ENCODE data around the gene SLC7A9. TPM values are rescaled to one million over a fixed set of nuclear protein-coding genes. Genes with fewer than 3 reads are reported as not detected.

Gene SLC7A9
- total and polyA plus RNA-seq, 4 experiments from 2014 or later = 0.86 to 1.5 TPM; not detected in 2

GRCh38 chr19:32810452-32810851 lies 59.1 kb downstream of the SLC7A9 start:
- peak overlapping the region in 1 of 7 donors; percentile 22 for H3K27ac Mint-ChIP-seq
- Histone ChIP-seq H3K36me3 (ENCODE audit: insufficient read depth, low read length) (no peaks in the 10 kb centered on the region), H3K4me1 (ENCODE audit: insufficient read depth, low read length) (peaks cover 14% of the 10 kb centered on the region), H3K9me3 (ENCODE audit: control insufficient read depth in 1 of 2, low read length in 2 of 2) (no peaks in the 10 kb centered on the region), H3K4me3 (ENCODE audit: low read length in 2 of 2) (no peak overlapping the region), H3K27me3 (ENCODE audit: insufficient read depth, low read length) (no peaks in the 10 kb centered on the region), H3K27ac (ENCODE audit: low read depth, low read length) (no peak overlapping the region)
- H3K9me3 Mint-ChIP-seq = no peaks in the 10 kb centered on the region
- peaks cover 0 to 5% of the 10 kb centered on the region in 2 donors for H3K36me3 Mint-ChIP-seq
- H3K4me1 Mint-ChIP-seq = peaks cover 14 to 24% (median 18%) of the 10 kb centered on the region in 4 donors
- H3K27me3 Mint-ChIP-seq = no peaks in the 10 kb centered on the region
- POLR2A ChIA-PET (ENCODE audit: partially characterized antibody) = no interaction called here
- intact Hi-C loops (cut with micrococcal nuclease) = no loop called here
- no peak for DNase-seq
- H3K4me3 Mint-ChIP-seq = peak overlapping the region in 4 of 8 donors; percentile 30 to 49 (median 44)
- CTCF ChIA-PET (ENCODE audit: partially characterized antibody) = no interaction called here

GRCh38 chr19:32809754-32810153 lies 59.8 kb downstream of the SLC7A9 start:
- H3K4me1 ChIP-seq (ENCODE audit: insufficient read depth, low read length) = peaks cover 14% of the 10 kb centered on the region
- Mint-ChIP-seq H3K4me1 (peaks cover 14 to 21% (median 18%) of the 10 kb centered on the region in 4 donors), H3K36me3 (peaks cover 0 to 5% of the 10 kb centered on the region in 2 donors), H3K4me3 (peak overlapping the region; percentile 10 to 79 (median 73)), H3K9me3 (no peaks in the 10 kb centered on the region), H3K27ac (peak overlapping the region in 2 of 7 donors; percentile 29 to 70), H3K27me3 (no peaks in the 10 kb centered on the region)
- H3K4me3 ChIP-seq (ENCODE audit: low read length in 2 of 2) = no peak overlapping the region
- no peak overlapping the region for H3K27ac ChIP-seq (ENCODE audit: low read depth, low read length)
- peak in 1 of 5 donors; percentile 14 for DNase-seq
- no peaks in the 10 kb centered on the region for H3K9me3 ChIP-seq (ENCODE audit: control insufficient read depth in 1 of 2, low read length in 2 of 2)
- POLR2A ChIA-PET (ENCODE audit: partially characterized antibody) = interaction anchor here (1.3 kb wide), 1 partner anchor 135 kb away, joined by 3 read pairs; the partner anchor contains the start of gene ANKRD27
- no peaks in the 10 kb centered on the region for H3K27me3 ChIP-seq (ENCODE audit: insufficient read depth, low read length)
- CTCF ChIA-PET (ENCODE audit: partially characterized antibody) = no interaction called here
- H3K36me3 ChIP-seq (ENCODE audit: insufficient read depth, low read length) = no peaks in the 10 kb centered on the region
- intact Hi-C loops (cut with micrococcal nuclease) = no loop called here

GRCh38 chr19:32809254-32809653 lies 60.3 kb downstream of the SLC7A9 start:
- intact Hi-C loops (cut with micrococcal nuclease) = no loop called here
- Histone ChIP-seq H3K36me3 (ENCODE audit: insufficient read depth, low read length) (no peaks in the 10 kb centered on the region), H3K27ac (ENCODE audit: low read depth, low read length) (no peak overlapping the region), H3K27me3 (ENCODE audit: insufficient read depth, low read length) (no peaks in the 10 kb centered on the region), H3K4me1 (ENCODE audit: insufficient read depth, low read length) (peaks cover 14% of the 10 kb centered on the region), H3K9me3 (ENCODE audit: control insufficient read depth in 1 of 2, low read length in 2 of 2) (no peaks in the 10 kb centered on the region), H3K4me3 (ENCODE audit: low read length in 2 of 2) (no peak overlapping the region)
- CTCF ChIA-PET (ENCODE audit: partially characterized antibody) = no interaction called here
- Mint-ChIP-seq H3K27ac (peak overlapping the region in 6 of 7 donors; percentile 54 to 93 (median 69)), H3K4me1 (peaks cover 13 to 20% (median 17%) of the 10 kb centered on the region in 4 donors), H3K27me3 (no peaks in the 10 kb centered on the region), H3K36me3 (peaks cover 0 to 5% of the 10 kb centered on the region in 2 donors), H3K4me3 (peak overlapping the region; percentile 17 to 79 (median 73)), H3K9me3 (no peaks in the 10 kb centered on the region)
- POLR2A ChIA-PET (ENCODE audit: partially characterized antibody) = interaction anchor here (1.3 kb wide), 1 partner anchor 134 kb away, joined by 3 read pairs; the partner anchor contains the start of gene ANKRD27
- no peak for DNase-seq

- Mint-ChIP-seq H3K4me1 (peaks cover 11 to 20% (median 15%) of the 10 kb centered on the region in 4 donors), H3K9me3 (no peaks in the 10 kb centered on the region), H3K36me3 (peaks cover 0 to 5% of the 10 kb centered on the region in 2 donors), H3K4me3 (no peak overlapping the region), H3K27ac (peak overlapping the region in 1 of 7 donors; percentile 40), H3K27me3 (no peaks in the 10 kb centered on the region)
- ChIA-PET CTCF (ENCODE audit: partially characterized antibody) (no interaction called here), POLR2A (ENCODE audit: partially characterized antibody) (no interaction called here)
- no peak for DNase-seq
- no peak overlapping the region for H3K4me3 ChIP-seq (ENCODE audit: low read length in 2 of 2)
- H3K27me3 ChIP-seq (ENCODE audit: insufficient read depth, low read length) = no peaks in the 10 kb centered on the region
- H3K36me3 ChIP-seq (ENCODE audit: insufficient read depth, low read length) = no peaks in the 10 kb centered on the region
- intact Hi-C loops (cut with micrococcal nuclease) = no loop called here
- no peak overlapping the region for H3K27ac ChIP-seq (ENCODE audit: low read depth, low read length)
- no peaks in the 10 kb centered on the region for H3K9me3 ChIP-seq (ENCODE audit: control insufficient read depth in 1 of 2, low read length in 2 of 2)
- H3K4me1 ChIP-seq (ENCODE audit: insufficient read depth, low read length) = peaks cover 14% of the 10 kb centered on the region
Measured at GRCh38 chr19:32808236-32808635, 61.3 kb downstream of the SLC7A9 start.

- Histone ChIP-seq H3K27ac (ENCODE audit: low read depth, low read length) (no peak overlapping the region), H3K9me3 (ENCODE audit: control insufficient read depth in 1 of 2, low read length in 2 of 2) (no peaks in the 10 kb centered on the region), H3K36me3 (ENCODE audit: insufficient read depth, low read length) (no peaks in the 10 kb centered on the region), H3K4me3 (ENCODE audit: low read length in 2 of 2) (no peak overlapping the region), H3K27me3 (ENCODE audit: insufficient read depth, low read length) (no peaks in the 10 kb centered on the region), H3K4me1 (ENCODE audit: insufficient read depth, low read length) (no peaks in the 10 kb centered on the region)
- no peaks in the 10 kb centered on the region for H3K36me3 Mint-ChIP-seq
- H3K4me3 Mint-ChIP-seq = no peak overlapping the region
- no peaks in the 10 kb centered on the region for H3K27me3 Mint-ChIP-seq
- no peak overlapping the region for H3K27ac Mint-ChIP-seq
- intact Hi-C loops (cut with micrococcal nuclease) = no loop called here
- no peaks in the 10 kb centered on the region for H3K9me3 Mint-ChIP-seq
- ChIA-PET CTCF (ENCODE audit: partially characterized antibody) (no interaction called here), POLR2A (ENCODE audit: partially characterized antibody) (no interaction called here)
- DNase-seq = no peak
- H3K4me1 Mint-ChIP-seq = peaks cover 9 to 23% (median 14%) of the 10 kb centered on the region in 4 donors
Measured at GRCh38 chr19:32802840-32803239, 66.7 kb downstream of the SLC7A9 start.

GRCh38 chr19:32800754-32801153 lies 68.8 kb downstream of the SLC7A9 start:
- DNase-seq = no peak
- CTCF ChIA-PET (ENCODE audit: partially characterized antibody) = no interaction called here
- Mint-ChIP-seq H3K27ac (peak overlapping the region in 3 of 7 donors; percentile 46 to 62 (median 52)), H3K36me3 (no peaks in the 10 kb centered on the region), H3K4me3 (peak overlapping the region in 2 of 8 donors; percentile 1 to 49), H3K9me3 (no peaks in the 10 kb centered on the region), H3K27me3 (no peaks in the 10 kb centered on the region), H3K4me1 (peaks cover 17 to 33% (median 23%) of the 10 kb centered on the region in 4 donors)
- no peaks in the 10 kb centered on the region for H3K36me3 ChIP-seq (ENCODE audit: insufficient read depth, low read length)
- H3K4me1 ChIP-seq (ENCODE audit: insufficient read depth, low read length) = peaks cover 9% of the 10 kb centered on the region
- no peaks in the 10 kb centered on the region for H3K9me3 ChIP-seq (ENCODE audit: control insufficient read depth in 1 of 2, low read length in 2 of 2)
- intact Hi-C loops (cut with micrococcal nuclease) = no loop called here
- no peaks in the 10 kb centered on the region for H3K27me3 ChIP-seq (ENCODE audit: insufficient read depth, low read length)
- H3K27ac ChIP-seq (ENCODE audit: low read depth, low read length) = no peak overlapping the region
- no peak overlapping the region for H3K4me3 ChIP-seq (ENCODE audit: low read length in 2 of 2)
- POLR2A ChIA-PET (ENCODE audit: partially characterized antibody) = no interaction called here

- H3K27ac Mint-ChIP-seq = peak overlapping the region in 1 of 7 donors; percentile 76
- H3K27me3 Mint-ChIP-seq = no peaks in the 10 kb centered on the region
- ChIA-PET CTCF (ENCODE audit: partially characterized antibody) (no interaction called here), POLR2A (ENCODE audit: partially characterized antibody) (no interaction called here)
- peaks cover 23 to 39% (median 29%) of the 10 kb centered on the region in 4 donors for H3K4me1 Mint-ChIP-seq
- no peak for DNase-seq
- no peaks in the 10 kb centered on the region for H3K9me3 Mint-ChIP-seq
- Histone ChIP-seq H3K36me3 (ENCODE audit: insufficient read depth, low read length) (no peaks in the 10 kb centered on the region), H3K4me1 (ENCODE audit: insufficient read depth, low read length) (peaks cover 15% of the 10 kb centered on the region), H3K27ac (ENCODE audit: low read depth, low read length) (no peak overlapping the region), H3K4me3 (ENCODE audit: low read length in 2 of 2) (no peak overlapping the region), H3K9me3 (ENCODE audit: control insufficient read depth in 1 of 2, low read length in 2 of 2) (no peaks in the 10 kb centered on the region), H3K27me3 (ENCODE audit: insufficient read depth, low read length) (no peaks in the 10 kb centered on the region)
- intact Hi-C loops (cut with micrococcal nuclease) = no loop called here
- no peaks in the 10 kb centered on the region for H3K36me3 Mint-ChIP-seq
- H3K4me3 Mint-ChIP-seq = no peak overlapping the region
Measured at GRCh38 chr19:32800191-32800590, 69.4 kb downstream of the SLC7A9 start.
